ENCODE measurements around the gene VPS51. TPM values are rescaled to one million over a fixed set of nuclear protein-coding genes. Genes with fewer than 3 reads are reported as not detected.

VPS51 gene
- total RNA-seq, 6 donors from 2014 or later = 102 to 531 (median 175) TPM

DNA sequence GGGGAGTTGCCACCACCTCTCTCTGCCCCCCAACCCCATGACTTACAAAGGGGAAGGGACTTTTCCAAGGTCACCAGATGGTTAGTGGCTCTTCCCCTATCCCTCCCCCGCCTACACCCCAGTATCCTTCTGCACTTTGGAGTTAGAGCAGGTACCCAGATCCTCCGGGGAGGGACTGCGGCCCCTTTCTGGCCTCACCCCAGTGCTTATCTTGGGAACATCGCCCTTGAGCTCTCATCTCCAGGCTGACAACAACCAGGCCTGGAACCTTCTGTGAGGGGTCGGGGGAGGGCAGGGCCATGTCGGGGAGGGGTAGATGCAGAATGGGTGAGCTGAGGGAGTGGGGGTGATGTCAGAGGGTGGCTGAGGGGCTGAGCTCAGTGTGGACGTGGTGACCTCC lies 30.2 kb upstream of the VPS51 start:
- WGBS, 2 donors = 85 to 91% methylated on average over 6 to 7 of the region's 7 CpGs
- DNase-seq (no peak), ATAC-seq (ENCODE audit: low FRiP score in 2 of 2) (no peak)
- Histone ChIP-seq H3K4me1 (no peaks in the 10 kb centered on the region), H3K27me3 (no peaks in the 10 kb centered on the region), H3K9me3 (no peaks in the 10 kb centered on the region), H3K27ac (no peak overlapping the region), H3K36me3 (no peaks in the 10 kb centered on the region), H3K4me3 (no peak overlapping the region)
- TF ChIP-seq POLR2A (IDR thresholded peaks at IDR 0.05) (no peak), EP300 (IDR thresholded peaks at IDR 0.05) (no peak)

DNA sequence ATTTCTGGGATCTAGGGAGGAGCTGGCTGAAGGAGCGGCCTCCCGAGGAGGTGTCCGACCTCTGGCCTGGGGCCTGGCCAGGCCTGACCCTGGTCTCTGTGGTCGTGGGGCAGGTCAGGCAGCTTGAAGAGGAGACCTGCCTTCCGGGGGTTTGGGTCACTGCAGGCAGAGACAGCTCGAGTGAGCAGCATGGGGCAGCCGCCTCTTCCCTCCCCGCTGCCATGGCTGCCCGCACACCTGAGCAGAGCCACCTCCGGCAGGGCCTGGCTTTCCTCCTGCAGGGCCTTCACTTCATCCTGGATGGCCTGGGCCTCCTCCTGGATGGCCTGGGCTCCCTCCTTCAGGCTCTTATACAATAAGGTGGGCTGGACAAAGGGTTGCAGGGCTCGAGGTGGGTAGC lies 29.7 kb upstream of the VPS51 start:
- H3K4me1 ChIP-seq = no peaks in the 10 kb centered on the region
- ATAC-seq (ENCODE audit: low FRiP score in 2 of 2) (no peak), DNase-seq (no peak)
- TF ChIP-seq EP300 (IDR thresholded peaks at IDR 0.05) (no peak), POLR2AphosphoS5 (IDR thresholded peaks at IDR 0.05) (no peak), POLR2A (IDR thresholded peaks at IDR 0.05) (no peak)
- TF ChIP-seq, protein P1, sequence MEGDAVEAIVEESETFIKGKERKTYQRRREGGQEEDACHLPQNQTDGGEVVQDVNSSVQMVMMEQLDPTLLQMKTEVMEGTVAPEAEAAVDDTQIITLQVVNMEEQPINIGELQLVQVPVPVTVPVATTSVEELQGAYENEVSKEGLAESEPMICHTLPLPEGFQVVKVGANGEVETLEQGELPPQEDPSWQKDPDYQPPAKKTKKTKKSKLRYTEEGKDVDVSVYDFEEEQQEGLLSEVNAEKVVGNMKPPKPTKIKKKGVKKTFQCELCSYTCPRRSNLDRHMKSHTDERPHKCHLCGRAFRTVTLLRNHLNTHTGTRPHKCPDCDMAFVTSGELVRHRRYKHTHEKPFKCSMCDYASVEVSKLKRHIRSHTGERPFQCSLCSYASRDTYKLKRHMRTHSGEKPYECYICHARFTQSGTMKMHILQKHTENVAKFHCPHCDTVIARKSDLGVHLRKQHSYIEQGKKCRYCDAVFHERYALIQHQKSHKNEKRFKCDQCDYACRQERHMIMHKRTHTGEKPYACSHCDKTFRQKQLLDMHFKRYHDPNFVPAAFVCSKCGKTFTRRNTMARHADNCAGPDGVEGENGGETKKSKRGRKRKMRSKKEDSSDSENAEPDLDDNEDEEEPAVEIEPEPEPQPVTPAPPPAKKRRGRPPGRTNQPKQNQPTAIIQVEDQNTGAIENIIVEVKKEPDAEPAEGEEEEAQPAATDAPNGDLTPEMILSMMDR (IDR thresholded peaks at IDR 0.05) = no peak
- H3K4me3 ChIP-seq = no peak overlapping the region
- no peaks in the 10 kb centered on the region for H3K36me3 ChIP-seq
- 80 to 83% methylated on average over 2 to 8 of the region's 11 CpGs for WGBS, 2 donors
- H3K9me3 ChIP-seq = no peaks in the 10 kb centered on the region
- H3K27ac ChIP-seq = no peak overlapping the region
- H3K27me3 ChIP-seq = no peaks in the 10 kb centered on the region

- H3K4me3 ChIP-seq = no peak overlapping the region
- no peak overlapping the region for H3K27ac ChIP-seq
- no peaks in the 10 kb centered on the region for H3K27me3 ChIP-seq
- DNase-seq (no peak), ATAC-seq (ENCODE audit: low FRiP score in 2 of 2) (no peak)
- no peak for TF ChIP-seq POLR2A (IDR thresholded peaks at IDR 0.05)
- TF ChIP-seq EP300 (IDR thresholded peaks at IDR 0.05) = no peak
- TF ChIP-seq, protein P1 (IDR thresholded peaks at IDR 0.05) = no peak
- WGBS, 2 donors = 81 to 100% methylated on average over 1 to 4 of the region's 4 CpGs
- H3K36me3 ChIP-seq = no peaks in the 10 kb centered on the region
- H3K4me1 ChIP-seq = no peaks in the 10 kb centered on the region
- H3K9me3 ChIP-seq = no peaks in the 10 kb centered on the region
These were observed 29.2 kb upstream of the VPS51 start for GRCh38 chr11:65066805-65067291.

GRCh38 chr11:65067446-65067845 lies 28.6 kb upstream of the VPS51 start:
- Histone ChIP-seq H3K27ac (no peak overlapping the region), H3K36me3 (no peaks in the 10 kb centered on the region), H3K9me3 (no peaks in the 10 kb centered on the region), H3K4me1 (no peaks in the 10 kb centered on the region), H3K4me3 (no peak overlapping the region), H3K27me3 (no peaks in the 10 kb centered on the region)
- no peak for DNase-seq
- 86 to 100% methylated on average over 4 to 9 of the region's 10 CpGs for WGBS, 2 donors
- no peak for ATAC-seq (ENCODE audit: low FRiP score in 2 of 2)
- TF ChIP-seq POLR2AphosphoS5 (IDR thresholded peaks at IDR 0.05) (no peak), POLR2A (IDR thresholded peaks at IDR 0.05) (no peak), EP300 (IDR thresholded peaks at IDR 0.05) (no peak)
- TF ChIP-seq, protein P1 (IDR thresholded peaks at IDR 0.05) = no peak

- no peak for DNase-seq
- no peak overlapping the region for H3K4me3 ChIP-seq
- WGBS, 2 donors = 37 to 39% methylated on average over 9 of the region's 9 CpGs
- no peaks in the 10 kb centered on the region for H3K36me3 ChIP-seq
- TF ChIP-seq POLR2A (IDR thresholded peaks at IDR 0.05) (no peak), POLR2AphosphoS5 (IDR thresholded peaks at IDR 0.05) (no peak), EP300 (IDR thresholded peaks at IDR 0.05) (no peak)
- TF ChIP-seq, protein P1 (IDR thresholded peaks at IDR 0.05) = no peak
- no peaks in the 10 kb centered on the region for H3K9me3 ChIP-seq
- no peak for ATAC-seq (ENCODE audit: low FRiP score in 2 of 2)
- no peaks in the 10 kb centered on the region for H3K27me3 ChIP-seq
- no peaks in the 10 kb centered on the region for H3K4me1 ChIP-seq
- H3K27ac ChIP-seq = no peak overlapping the region
These were observed 26.8 kb upstream of the VPS51 start for GRCh38 chr11:65069217-65069616.
